Skin of body (tissue), 2 donors: ENCODE measurements around the gene EPHB2. TPM values are rescaled to one million over a fixed set of nuclear protein-coding genes. Genes with fewer than 3 reads are reported as not detected.
A peak's percentile ranks its signal among the peaks of the same experiment; 100 is the strongest.

Experiments
- DNase-seq: peaks from one replicate; lab custom pipeline; 2025; lab: John Stamatoyannopoulos, UW
- total RNA-seq: library from RNA; depleted of rRNA; stranded (reverse); fragments of >200 nt; gene quantifications from one replicate; pipeline ENCODE4 v1.2.3, GENCODE V29; 2014

The EPHB2 gene
- total RNA-seq, 1 donor from 2014 or later: 13.6 TPM

- no peak for DNase-seq
Measured at GRCh38 chr1:22777388-22778057, 66.9 kb downstream of the EPHB2 start.

DNA sequence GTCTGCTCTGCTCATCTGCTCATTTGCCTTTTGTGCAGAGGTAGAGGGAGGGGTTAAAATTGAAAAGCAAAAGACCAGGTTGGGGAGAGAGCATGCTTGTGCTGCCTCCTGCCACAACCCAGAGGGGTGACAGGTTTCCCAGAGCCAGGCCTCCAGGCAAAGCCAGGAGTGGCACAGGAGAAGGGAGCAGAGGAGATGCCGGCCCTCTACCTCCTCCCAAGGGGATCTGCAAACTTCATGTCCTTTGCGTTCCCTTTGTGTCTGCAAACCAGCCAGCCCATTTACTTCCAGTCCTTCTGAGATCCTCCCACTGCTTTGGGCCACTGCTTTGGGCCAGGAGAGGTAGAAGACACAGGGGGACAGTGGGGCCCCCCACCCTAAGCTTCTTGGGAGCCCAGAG is 67.8 kb downstream of the EPHB2 start:
- no peak for DNase-seq

DNA sequence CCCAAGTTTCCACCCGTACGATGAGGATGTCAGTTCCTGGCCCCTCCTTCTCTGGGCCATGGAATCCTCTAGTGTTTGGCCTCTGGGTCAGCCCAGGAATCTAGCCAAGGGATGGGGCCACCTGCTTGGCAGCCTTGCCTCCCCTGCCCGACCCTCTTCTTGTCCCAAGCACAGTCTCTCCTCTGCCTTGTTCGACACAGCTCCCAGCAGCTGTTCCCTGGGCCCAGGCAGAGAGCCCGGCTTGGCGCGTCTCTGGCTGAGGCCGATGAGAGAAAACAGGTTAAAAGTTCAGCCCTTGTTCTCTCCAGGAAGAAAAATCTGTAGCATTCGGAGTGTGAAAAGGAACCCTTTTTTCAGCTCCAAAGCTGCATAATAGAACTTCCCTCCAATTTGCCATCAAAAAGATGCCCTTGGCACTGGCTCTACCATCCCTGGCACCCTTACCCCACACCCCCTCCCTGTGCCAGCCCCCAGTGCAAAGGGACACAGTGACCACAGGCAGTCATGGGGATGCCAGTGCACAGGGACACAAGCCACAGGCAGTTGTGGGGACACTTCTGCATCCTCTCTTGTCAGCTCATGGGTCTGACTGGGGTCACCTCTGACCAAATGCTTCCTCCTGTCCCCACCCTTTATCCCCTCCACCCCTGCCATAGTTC is 68.4 kb downstream of the EPHB2 start:
- peak; percentile 40 for DNase-seq

DNA sequence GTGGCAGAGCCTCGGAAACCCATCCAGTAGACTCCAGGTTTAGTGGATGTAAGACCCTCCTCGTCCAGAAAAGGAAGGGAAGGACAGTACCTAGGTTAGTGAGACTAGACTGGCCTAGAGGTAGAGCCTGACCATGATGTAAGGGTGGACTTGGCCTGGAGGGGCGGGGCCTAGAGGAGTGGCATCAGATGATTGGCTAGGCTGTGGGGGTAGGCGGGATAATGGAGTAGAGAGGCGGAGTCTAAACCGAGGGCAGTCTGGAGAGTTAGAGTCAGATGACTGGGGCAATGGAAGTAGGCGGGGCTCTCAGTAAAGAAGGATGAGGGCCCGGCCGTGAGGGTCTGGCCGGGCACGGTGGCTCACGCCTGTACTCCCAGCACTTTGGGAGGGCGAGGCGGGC is 70.1 kb downstream of the EPHB2 start:
- no peak for DNase-seq

DNA sequence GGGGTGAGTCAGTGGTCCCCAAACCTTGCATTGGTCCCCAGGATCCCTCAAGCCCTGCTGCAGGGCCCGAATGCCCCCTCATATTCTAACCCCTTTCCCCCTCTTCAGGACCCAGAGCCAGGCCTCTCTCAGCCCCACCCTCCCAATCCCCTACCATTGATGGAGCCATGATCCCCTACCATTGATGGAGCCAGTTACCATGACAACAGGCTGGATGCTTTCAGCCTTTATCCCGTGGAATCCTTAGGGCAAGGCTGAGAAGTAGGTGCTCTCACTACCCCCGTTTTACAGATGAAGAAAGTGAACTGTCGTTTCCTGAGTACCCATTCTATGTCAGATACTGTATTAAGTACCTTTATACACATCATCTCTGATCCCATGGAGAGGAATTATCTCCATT is 70.8 kb downstream of the EPHB2 start:
- no peak for DNase-seq

GRCh38 chr1:22782406-22782805 is 71.8 kb downstream of the EPHB2 start:
- DNase-seq: no peak

- no peak for DNase-seq
Measured at GRCh38 chr1:22784317-22784716, 73.7 kb downstream of the EPHB2 start.

DNA sequence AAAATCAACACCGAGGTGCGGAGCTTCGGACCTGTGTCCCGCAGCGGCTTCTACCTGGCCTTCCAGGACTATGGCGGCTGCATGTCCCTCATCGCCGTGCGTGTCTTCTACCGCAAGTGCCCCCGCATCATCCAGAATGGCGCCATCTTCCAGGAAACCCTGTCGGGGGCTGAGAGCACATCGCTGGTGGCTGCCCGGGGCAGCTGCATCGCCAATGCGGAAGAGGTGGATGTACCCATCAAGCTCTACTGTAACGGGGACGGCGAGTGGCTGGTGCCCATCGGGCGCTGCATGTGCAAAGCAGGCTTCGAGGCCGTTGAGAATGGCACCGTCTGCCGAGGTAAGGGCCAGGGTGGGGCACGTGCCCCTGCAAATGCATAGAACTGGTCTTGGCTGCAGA is 74.1 kb downstream of the EPHB2 start:
- DNase-seq: no peak

GRCh38 chr1:22786101-22786500 is 75.5 kb downstream of the EPHB2 start:
- DNase-seq: no peak

- DNase-seq: no peak
Measured at GRCh38 chr1:22786719-22787489, 76.3 kb downstream of the EPHB2 start.

DNA sequence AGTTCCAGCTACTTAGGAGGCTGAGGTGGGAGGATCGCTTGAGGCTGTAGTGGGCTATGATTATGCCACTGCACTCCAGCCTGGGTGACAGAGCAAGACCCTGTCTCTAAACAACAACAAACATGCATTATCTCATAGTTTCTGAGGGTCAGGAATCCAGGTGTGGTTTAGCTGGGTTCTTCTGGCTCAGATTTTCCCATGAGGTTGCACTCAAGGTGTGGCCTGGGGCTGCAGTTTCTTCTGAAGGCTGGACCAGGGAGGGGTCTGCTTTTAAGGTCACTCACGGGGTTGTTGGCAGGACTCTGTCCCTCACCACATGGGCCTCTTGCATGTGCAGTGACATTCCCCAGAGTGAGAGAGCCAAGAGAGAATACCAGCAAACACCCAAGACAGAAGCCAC is 77.0 kb downstream of the EPHB2 start:
- DNase-seq: no peak

DNA sequence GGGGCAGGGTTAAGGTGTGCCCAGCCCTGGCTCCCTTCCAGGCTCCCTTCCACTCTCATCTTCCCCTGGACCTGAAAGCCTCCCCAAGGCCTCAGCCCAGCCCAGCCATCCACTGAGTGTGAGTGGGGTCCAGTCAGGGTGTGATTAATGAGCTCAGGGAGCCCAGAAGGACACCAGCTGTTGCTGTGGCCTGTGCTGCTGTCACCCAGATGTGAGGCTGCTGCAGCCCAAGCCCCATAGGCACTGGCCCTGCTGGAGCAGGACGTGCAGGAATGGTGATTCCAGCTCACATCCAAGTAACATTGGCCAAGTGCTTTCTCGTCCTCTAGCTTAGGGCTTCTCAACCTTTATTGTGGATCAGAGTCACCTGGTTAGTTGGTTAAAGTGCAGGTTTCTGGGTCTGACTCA is 77.6 kb downstream of the EPHB2 start:
- DNase-seq: peak; percentile 30

GRCh38 chr1:22789356-22789994 is 78.8 kb downstream of the EPHB2 start:
- DNase-seq: no peak

- DNase-seq: peak; percentile 62
Measured at GRCh38 chr1:22790232-22791008, 79.8 kb downstream of the EPHB2 start.

DNA sequence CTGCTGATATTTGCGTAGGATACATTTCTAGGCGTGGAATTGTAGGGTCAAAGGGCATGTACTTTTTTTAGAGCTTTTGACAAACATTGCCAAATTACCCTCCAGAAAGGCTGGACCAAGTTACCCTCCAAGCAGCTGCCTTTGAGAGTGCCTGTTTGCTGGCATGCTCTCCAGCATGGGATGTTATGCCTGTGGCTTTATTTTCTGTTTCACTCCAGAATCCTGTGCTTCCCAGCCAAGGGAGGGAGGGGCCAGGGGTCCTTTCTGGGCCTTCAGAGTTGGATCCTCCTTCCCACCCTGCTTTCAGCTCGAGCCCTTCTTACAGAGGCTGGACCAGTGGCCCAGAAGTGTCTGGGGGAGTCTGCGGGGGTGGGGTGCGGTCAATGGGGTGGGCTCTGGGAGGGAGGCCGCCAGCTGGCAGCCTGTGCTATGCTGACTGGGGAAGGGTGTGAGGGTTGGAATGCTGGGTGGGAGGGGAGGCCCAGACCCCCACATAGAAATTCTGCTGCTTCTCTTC is 81.2 kb downstream of the EPHB2 start:
- DNase-seq: peak; percentile 52

DNA sequence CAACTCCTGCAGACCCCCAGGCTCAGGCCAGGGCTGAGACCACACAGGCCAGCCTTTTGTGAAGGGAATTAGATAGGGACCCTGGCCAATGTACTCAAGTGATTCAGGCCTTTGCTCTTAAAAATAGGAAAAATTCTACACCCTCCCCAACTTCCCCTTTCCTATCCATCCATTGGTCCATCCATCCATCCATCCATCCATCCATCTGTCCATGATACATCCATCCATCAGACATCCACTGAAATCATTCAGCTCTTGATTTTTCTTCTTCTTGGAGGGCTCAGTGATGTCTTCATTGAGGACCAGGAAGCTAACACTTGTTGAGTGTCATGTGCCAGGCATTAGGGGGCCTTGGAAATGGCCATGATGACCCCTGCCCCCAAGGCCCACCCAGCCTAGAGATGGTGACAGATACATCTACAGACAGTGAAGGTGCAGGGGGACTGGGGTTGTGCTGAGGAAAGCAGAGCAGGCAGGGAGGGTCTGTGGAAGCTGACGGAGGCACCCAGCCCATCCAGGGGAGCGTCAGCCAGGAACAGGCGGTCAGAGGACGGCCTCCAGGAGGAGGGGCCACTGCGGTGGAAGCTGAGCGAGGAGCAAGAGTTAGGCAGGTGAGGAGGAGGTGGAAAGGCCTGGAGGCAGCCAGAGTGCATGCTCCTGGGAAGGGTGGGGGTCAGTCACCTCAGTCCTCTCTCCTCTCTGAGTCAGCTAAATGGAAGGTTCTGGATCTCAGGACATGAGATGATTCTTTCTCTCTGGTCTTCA is 81.9 kb downstream of the EPHB2 start:
- DNase-seq: no peak

- no peak for DNase-seq
Measured at GRCh38 chr1:22793647-22794046, 83.0 kb downstream of the EPHB2 start.

- peak; percentile 74 for DNase-seq
Measured at GRCh38 chr1:22794647-22795365, 84.2 kb downstream of the EPHB2 start.

DNA sequence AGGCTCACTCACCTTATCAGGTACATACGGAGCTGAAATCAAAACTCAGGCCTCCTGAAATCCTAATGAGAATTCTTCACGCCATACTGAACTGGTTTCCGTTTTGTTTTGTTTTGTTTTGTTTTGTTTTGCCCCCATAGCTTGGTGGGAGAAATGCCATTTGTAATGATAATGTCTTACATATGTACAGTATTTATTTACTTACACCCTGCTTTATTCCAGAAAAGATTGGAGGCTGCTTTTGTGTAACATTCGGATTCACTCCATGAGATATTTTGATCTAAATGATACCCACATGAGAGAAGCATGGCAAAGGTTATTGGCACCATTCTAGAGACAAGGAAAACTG is 84.7 kb downstream of the EPHB2 start:
- peak; percentile 52 for DNase-seq

DNA sequence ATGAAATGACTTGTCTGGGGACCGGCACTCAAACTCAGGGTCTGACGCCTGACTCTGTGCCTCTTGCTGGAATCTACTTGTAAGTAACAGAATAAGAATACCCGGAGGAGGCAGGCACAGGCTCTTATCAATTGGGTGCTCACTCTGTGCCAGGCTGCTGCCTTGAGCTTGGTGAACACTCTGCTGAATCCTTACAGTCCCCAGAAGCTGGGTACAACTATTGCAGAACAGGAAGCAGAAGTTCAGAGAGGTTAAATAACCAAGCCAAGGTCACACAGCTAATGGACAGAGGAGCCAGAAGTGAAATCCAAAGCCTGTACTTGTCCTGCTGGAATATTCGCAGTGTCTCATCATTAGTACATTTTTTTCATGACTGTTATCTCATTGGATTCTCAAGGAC is 86.0 kb downstream of the EPHB2 start:
- no peak for DNase-seq
